ENCODE data around the gene COL11A2.

Gene COL11A2

GRCh38 chr6:33213989-33214335 is 21.7 kb upstream of the COL11A2 start:
- DNase-seq (no peak), ATAC-seq (ENCODE audit: insufficient read depth, low read depth) (0 out of 3 replicates have a peak, but pooled peaks have one; percentile 9)
- Histone ChIP-seq H3K4me1 (ENCODE audit: insufficient read depth, low read length) (peaks cover 22% of the 10 kb centered on the region), H3K4me3 (ENCODE audit: low read depth in 1 of 2, low read length in 2 of 2) (no peak overlapping the region), H3K36me3 (ENCODE audit: insufficient read depth, low read length) (peaks cover 13% of the 10 kb centered on the region), H2AFZ (ENCODE audit: low read depth, low read length) (no peak overlapping the region), H3K27me3 (ENCODE audit: insufficient read depth, low read length, poor library complexity) (peaks cover 35% of the 10 kb centered on the region), H3K27ac (ENCODE audit: low read length) (no peak overlapping the region), H3K9me3 (ENCODE audit: insufficient read depth, low read length, severe bottlenecking) (no peaks in the 10 kb centered on the region), H3K79me2 (ENCODE audit: insufficient read depth, low read length) (0 out of 2 replicates have a peak, but pooled peaks cover 4% of the 10 kb centered on the region), H3K4me2 (ENCODE audit: insufficient read depth, low read length) (no peak overlapping the region), H4K20me1 (ENCODE audit: insufficient read depth, low read length) (peaks cover 10% of the 10 kb centered on the region; the same call in 1 of the 2 replicates), H3K9ac (ENCODE audit: low read depth, low read length) (no peak overlapping the region)
- TF ChIP-seq EZH2 (IDR thresholded peaks at IDR 0.05; ENCODE audit: borderline replicate concordance, low read depth, low read length, severe bottlenecking) (no peak), CTCF (IDR thresholded peaks at IDR 0.05; ENCODE audit: borderline replicate concordance, extremely low read depth, low read length, poor library complexity, severe bottlenecking) (no peak)

GRCh38 chr6:33213166-33213988 is 21.1 kb upstream of the COL11A2 start:
- Histone ChIP-seq H3K4me3 (ENCODE audit: low read depth in 1 of 2, low read length in 2 of 2) (no peak overlapping the region), H3K9me3 (ENCODE audit: insufficient read depth, low read length, severe bottlenecking) (no peaks in the 10 kb centered on the region), H3K27ac (ENCODE audit: low read length) (no peak overlapping the region), H3K4me2 (ENCODE audit: insufficient read depth, low read length) (peak overlapping the region; percentile 31; the same call in 1 of the 2 replicates), H2AFZ (ENCODE audit: low read depth, low read length) (no peak overlapping the region), H3K4me1 (ENCODE audit: insufficient read depth, low read length) (peaks cover 26% of the 10 kb centered on the region), H3K27me3 (ENCODE audit: insufficient read depth, low read length, poor library complexity) (peaks cover 35% of the 10 kb centered on the region), H3K9ac (ENCODE audit: low read depth, low read length) (peak overlapping the region; percentile 16; the same call in 1 of the 2 replicates), H4K20me1 (ENCODE audit: insufficient read depth, low read length) (peaks cover 10% of the 10 kb centered on the region; the same call in 1 of the 2 replicates), H3K79me2 (ENCODE audit: insufficient read depth, low read length) (0 out of 2 replicates have a peak, but pooled peaks cover 5% of the 10 kb centered on the region), H3K36me3 (ENCODE audit: insufficient read depth, low read length) (peaks cover 13% of the 10 kb centered on the region)
- DNase-seq (no peak), ATAC-seq (ENCODE audit: insufficient read depth, low read depth) (peak; percentile 18; the same call in 1 of the 3 replicates)
- TF ChIP-seq CTCF (IDR thresholded peaks at IDR 0.05; ENCODE audit: borderline replicate concordance, extremely low read depth, low read length, poor library complexity, severe bottlenecking) (no peak), EZH2 (IDR thresholded peaks at IDR 0.05; ENCODE audit: borderline replicate concordance, low read depth, low read length, severe bottlenecking) (no peak)

- TF ChIP-seq EZH2 (IDR thresholded peaks at IDR 0.05; ENCODE audit: borderline replicate concordance, low read depth, low read length, severe bottlenecking) (no peak), CTCF (IDR thresholded peaks at IDR 0.05; ENCODE audit: borderline replicate concordance, extremely low read depth, low read length, poor library complexity, severe bottlenecking) (no peak)
- H3K4me1 ChIP-seq (ENCODE audit: insufficient read depth, low read length): peaks cover 27% of the 10 kb centered on the region
- H3K4me3 ChIP-seq (ENCODE audit: low read depth in 1 of 2, low read length in 2 of 2): no peak overlapping the region
- H3K27me3 ChIP-seq (ENCODE audit: insufficient read depth, low read length, poor library complexity): peaks cover 35% of the 10 kb centered on the region
- peak overlapping the region; percentile 16; the same call in 1 of the 2 replicates for H3K9ac ChIP-seq (ENCODE audit: low read depth, low read length)
- ATAC-seq (ENCODE audit: insufficient read depth, low read depth) (no peak), DNase-seq (no peak)
- H3K36me3 ChIP-seq (ENCODE audit: insufficient read depth, low read length): peaks cover 13% of the 10 kb centered on the region
- no peak overlapping the region for H3K27ac ChIP-seq (ENCODE audit: low read length)
- H2AFZ ChIP-seq (ENCODE audit: low read depth, low read length): no peak overlapping the region
- H3K9me3 ChIP-seq (ENCODE audit: insufficient read depth, low read length, severe bottlenecking): no peaks in the 10 kb centered on the region
- H3K79me2 ChIP-seq (ENCODE audit: insufficient read depth, low read length): peaks cover 9% of the 10 kb centered on the region; the same call in 1 of the 2 replicates
- peak overlapping the region; percentile 31; the same call in 1 of the 2 replicates for H3K4me2 ChIP-seq (ENCODE audit: insufficient read depth, low read length)
- H4K20me1 ChIP-seq (ENCODE audit: insufficient read depth, low read length): peaks cover 10% of the 10 kb centered on the region; the same call in 1 of the 2 replicates
Measured at GRCh38 chr6:33212857-33213165, 20.5 kb upstream of the COL11A2 start.

Data from DND-41 (cell line).